Measurements from ENCODE around the gene ADM2.

DNA sequence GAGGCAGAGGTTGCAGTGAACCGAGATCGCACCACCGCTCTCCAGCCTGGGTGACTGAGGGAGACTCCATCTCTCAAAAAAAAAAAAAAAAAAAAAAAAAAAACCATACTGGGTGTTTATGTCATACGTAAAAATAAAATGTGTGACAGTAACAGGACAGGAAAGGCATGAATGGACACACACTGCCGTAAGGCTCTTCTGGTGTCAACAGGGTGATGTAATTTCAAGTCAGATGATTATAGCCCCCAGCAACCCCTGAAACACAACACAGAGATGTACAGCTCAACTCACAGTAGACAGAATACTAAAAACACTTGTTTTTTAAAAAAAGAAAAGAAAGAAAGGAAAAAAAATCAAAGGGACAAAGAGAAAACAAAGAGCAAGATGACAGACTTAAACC lies 28.7 kb upstream of the ADM2 start:
- TF ChIP-seq, protein P1, sequence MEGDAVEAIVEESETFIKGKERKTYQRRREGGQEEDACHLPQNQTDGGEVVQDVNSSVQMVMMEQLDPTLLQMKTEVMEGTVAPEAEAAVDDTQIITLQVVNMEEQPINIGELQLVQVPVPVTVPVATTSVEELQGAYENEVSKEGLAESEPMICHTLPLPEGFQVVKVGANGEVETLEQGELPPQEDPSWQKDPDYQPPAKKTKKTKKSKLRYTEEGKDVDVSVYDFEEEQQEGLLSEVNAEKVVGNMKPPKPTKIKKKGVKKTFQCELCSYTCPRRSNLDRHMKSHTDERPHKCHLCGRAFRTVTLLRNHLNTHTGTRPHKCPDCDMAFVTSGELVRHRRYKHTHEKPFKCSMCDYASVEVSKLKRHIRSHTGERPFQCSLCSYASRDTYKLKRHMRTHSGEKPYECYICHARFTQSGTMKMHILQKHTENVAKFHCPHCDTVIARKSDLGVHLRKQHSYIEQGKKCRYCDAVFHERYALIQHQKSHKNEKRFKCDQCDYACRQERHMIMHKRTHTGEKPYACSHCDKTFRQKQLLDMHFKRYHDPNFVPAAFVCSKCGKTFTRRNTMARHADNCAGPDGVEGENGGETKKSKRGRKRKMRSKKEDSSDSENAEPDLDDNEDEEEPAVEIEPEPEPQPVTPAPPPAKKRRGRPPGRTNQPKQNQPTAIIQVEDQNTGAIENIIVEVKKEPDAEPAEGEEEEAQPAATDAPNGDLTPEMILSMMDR (conservative IDR thresholded peaks at IDR 0.05 in 1 of 2, IDR thresholded peaks at IDR 0.05 in 1 of 2; ENCODE audit: extremely low read depth in 1 of 2, insufficient read depth in 1 of 2, low read depth in 1 of 2, low read length in 2 of 2): no peak
- TF ChIP-seq EZH2 (IDR thresholded peaks at IDR 0.05; ENCODE audit: borderline replicate concordance, low read length): no peak
